IMR-90 (cell line): ENCODE measurements around the gene SATB2. TPM values are rescaled to one million over a fixed set of nuclear protein-coding genes. Genes with fewer than 3 reads are reported as not detected.

Experiments used
- ATAC-seq: fragments of 200-7000 bp; cut with Tn5 transposase; 2 replicates; pipeline ENCODE4 v1.9.1; 2020; ENCODE audit warnings: low read depth, mild to moderate bottlenecking, moderate library complexity
- BruUV-seq: library from RNA; stranded (reverse); fragments of 400-500 nt; replicated peaks from 2 replicates; lab custom pipeline; 2021; lab: Mats Ljungman, UMichigan
- CTCF ChIA-PET: fragments of 300-600 bp; formaldehyde crosslinking; extraction: SDS; loops from one replicate; lab custom pipeline; 2021; ENCODE audit warnings: antibody characterized with exemption; lab: Yijun Ruan, JAX
- POLR2A ChIA-PET: fragments of 300-600 bp; sonication (Branson Sonifier 250); formaldehyde crosslinking; loops from one replicate; lab custom pipeline; 2022; ENCODE audit warnings: antibody characterized with exemption; ENCODE audit not compliant: unreplicated experiment; lab: Charles Lee
- DNase-seq: peaks from one replicate; pipeline ENCODE4 v3.0.0; 2013
- H2AFZ ChIP-seq: replicated peaks from 2 replicates; pipeline ENCODE3; 2013; ENCODE audit warnings: low read length, mild to moderate bottlenecking; ENCODE audit not compliant: poor library complexity
- H2AK5ac ChIP-seq: 2 replicates; pipeline ENCODE4 v1.6.1; 2013; ENCODE audit warnings: low read depth, low read length, inconsistent platforms
- H2AK9ac ChIP-seq: replicated peaks from 2 replicates; pipeline ENCODE3; 2013; ENCODE audit warnings: mild to moderate bottlenecking, low read depth, low read length, moderate library complexity; ENCODE audit not compliant: poor library complexity
- H2BK120ac ChIP-seq: 2 replicates; pipeline ENCODE4 v1.6.1; 2013; ENCODE audit warnings: low read depth, low read length, inconsistent platforms
- H2BK15ac ChIP-seq: 3 replicates; pipeline ENCODE4 v1.6.1; 2013; ENCODE audit warnings: low read depth, low read length, inconsistent platforms
- H2BK20ac ChIP-seq: 2 replicates; pipeline ENCODE4 v1.6.1; 2013; ENCODE audit warnings: low read depth, mild to moderate bottlenecking, inconsistent platforms, low read length, moderate library complexity
- H2BK5ac ChIP-seq: 2 replicates; pipeline ENCODE4 v1.6.1; 2013; ENCODE audit warnings: mild to moderate bottlenecking, low read depth, low read length, inconsistent platforms; ENCODE audit not compliant: poor library complexity, severe bottlenecking
- H3K14ac ChIP-seq: replicated peaks from 2 replicates; pipeline ENCODE4 v1.6.1; 2013; ENCODE audit warnings: low read depth, low read length, inconsistent platforms
- H3K18ac ChIP-seq: 2 replicates; pipeline ENCODE4 v1.6.1; 2013; ENCODE audit warnings: low read depth, low read length, control low read depth
- H3K23ac ChIP-seq: 2 replicates; pipeline ENCODE4 v1.6.1; 2013; ENCODE audit warnings: low read depth, low read length, inconsistent platforms
- H3K27ac ChIP-seq: 2 replicates; pipeline ENCODE4 v1.5.1; 2013; ENCODE audit warnings: mild to moderate bottlenecking, control low read depth, low read length; ENCODE audit not compliant: insufficient read depth
- H3K27me3 ChIP-seq: 2 replicates; pipeline ENCODE4 v1.6.1; 2013; ENCODE audit warnings: low read length; ENCODE audit not compliant: control insufficient read depth, insufficient read depth
- H3K36me3 ChIP-seq: 2 replicates; pipeline ENCODE4 v1.6.1; 2013; ENCODE audit warnings: low read length, mixed read lengths; ENCODE audit not compliant: control insufficient read depth, insufficient read depth
- H3K4ac ChIP-seq: 2 replicates; pipeline ENCODE4 v1.6.1; 2013; ENCODE audit warnings: low read depth, low read length, inconsistent platforms
- H3K4me1 ChIP-seq: 2 replicates; pipeline ENCODE4 v1.6.1; 2013; ENCODE audit warnings: low read length, mixed read lengths; ENCODE audit not compliant: control insufficient read depth, insufficient read depth
- H3K4me2 ChIP-seq: 2 replicates; pipeline ENCODE4 v1.6.1; 2013; ENCODE audit warnings: low read depth, mild to moderate bottlenecking, control low read depth, low read length, moderate library complexity
- H3K4me3 ChIP-seq: 2 replicates; pipeline ENCODE4 v1.5.1; 2013; ENCODE audit warnings: low read depth, mild to moderate bottlenecking, control low read depth, low read length, moderate library complexity; ENCODE audit not compliant: insufficient read depth
- H3K56ac ChIP-seq: 2 replicates; pipeline ENCODE4 v1.6.1; 2013; ENCODE audit warnings: low read length, inconsistent platforms; ENCODE audit not compliant: insufficient read depth; ENCODE audit errors: extremely low read depth
- H3K79me1 ChIP-seq, 2 experiments: 2 replicates each; pipeline ENCODE4 v1.6.1; 2013; ENCODE audit warnings: low read length in 2 of 2, inconsistent platforms in 1 of 2, low read depth in 1 of 2
- H3K9ac ChIP-seq: 2 replicates; pipeline ENCODE4 v1.6.1; 2013; ENCODE audit warnings: low read depth, low read length, control low read depth
- H3K9me1 ChIP-seq: 2 replicates; pipeline ENCODE4 v1.6.1; 2013; ENCODE audit warnings: low read length, inconsistent platforms; ENCODE audit not compliant: insufficient read depth
- H3K9me3 ChIP-seq: 2 replicates; pipeline ENCODE4 v1.6.1; 2013; ENCODE audit warnings: low read length; ENCODE audit not compliant: control insufficient read depth, insufficient read depth
- H4K20me1 ChIP-seq: 2 replicates; pipeline ENCODE4 v1.6.1; 2013; ENCODE audit warnings: low read length, inconsistent platforms; ENCODE audit not compliant: insufficient read depth
- H4K5ac ChIP-seq: 2 replicates; pipeline ENCODE4 v1.6.1; 2013; ENCODE audit warnings: mild to moderate bottlenecking, low read depth, low read length, control low read depth
- H4K8ac ChIP-seq, 2 experiments: 2 replicates each; pipeline ENCODE4 v1.6.1; 2013; ENCODE audit warnings: low read depth in 2 of 2, low read length in 2 of 2, control low read depth in 1 of 2, inconsistent platforms in 1 of 2
- H4K91ac ChIP-seq: 2 replicates; pipeline ENCODE4 v1.6.1; 2013; ENCODE audit warnings: low read depth, low read length, inconsistent platforms; ENCODE audit not compliant: insufficient read depth
- MAFK ChIP-seq: IDR thresholded peaks from 2 replicates; pipeline ENCODE4 v1.6.1; 2012; ENCODE audit warnings: low read depth, low read length, improper control_type of control experiment
- NFE2L2 ChIP-seq: fragments of 150-350 bp; IDR thresholded peaks from 2 replicates; pipeline ENCODE4 v1.6.1; 2016; ENCODE audit warnings: low read depth, mild to moderate bottlenecking, low read length
- WGBS, 2 experiments: methylation state at CpG; one replicate each; pipeline versions ENCODE4 v1.1.5 to v1.1.7; 2013; ENCODE audit warnings: missing lambda C conversion rate in 2 of 2; ENCODE audit not compliant: insufficient read length in 1 of 2; ENCODE audit errors: extremely low coverage in 2 of 2; 5-methylcytosine and 5-hydroxymethylcytosine counted together
- dilution Hi-C: fragments of 300-500 bp; cut with HindIII; formaldehyde crosslinking; loops from one replicate; pipeline ENCODE4 v1.14.3; 2018; ENCODE audit warnings: low sequenced_read_pairs; ENCODE audit not compliant: unreplicated experiment
- in situ Hi-C: fragments of 300-500 bp; cut with MboI; formaldehyde crosslinking; loops from 3 replicates; pipeline ENCODE4 v1.14.3; 2019; ENCODE audit warnings: low sequenced_read_pairs, inconsistent platforms, mixed read lengths
- intact Hi-C: fragments of 100-400 bp; cut with micrococcal nuclease; formaldehyde crosslinking; loops from 2 replicates; pipeline ENCODE4 v1.10.0; 2022
- polyA plus RNA-seq, 3 experiments: library from polyadenylated mRNA; depleted of rRNA; stranded (reverse); fragments of >200 nt; gene quantifications; 2 replicates each; pipeline ENCODE4 v1.2.3, GENCODE V29; 2012; ENCODE audit warnings: low replicate concordance in 1 of 3
- total RNA-seq: library from RNA; depleted of rRNA; stranded (reverse); fragments of >200 nt; gene quantifications from 2 replicates; pipeline ENCODE4 v1.2.3, GENCODE V29; 2012

Gene SATB2
- total and polyA plus RNA-seq, 2 of the 4 experiments (the other 2 are of a cell fraction): 6.2 to 8.4 TPM

DNA sequence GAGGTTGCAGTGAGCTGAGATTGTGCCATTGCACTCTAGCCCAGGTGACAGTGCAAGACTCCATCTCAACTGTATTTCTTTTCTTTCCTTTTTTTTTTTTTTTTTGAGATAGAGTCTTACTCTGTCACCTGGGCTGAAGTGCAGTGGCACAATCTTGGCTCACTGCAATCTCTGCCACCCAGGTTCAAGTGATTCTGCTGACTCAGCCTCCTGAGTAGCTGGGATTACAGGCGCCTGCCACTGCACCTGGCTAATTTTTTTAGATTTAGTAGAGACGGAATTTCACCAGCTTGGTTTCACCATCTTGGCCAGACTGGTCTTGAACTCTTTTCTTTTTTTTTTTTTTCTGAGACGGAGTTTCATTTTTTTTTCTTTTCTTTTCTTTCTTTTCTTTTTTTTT lies 41.3 kb upstream of the SATB2 start:
- WGBS, 2 experiments: no CpG with 5 or more reads among the region's 3 CpGs
- no peaks in the 10 kb centered on the region for H3K79me1 ChIP-seq
- H3K9ac ChIP-seq: no peak overlapping the region
- ChIA-PET CTCF (interaction anchor here (0.6 kb wide), 1 partner anchor 541 kb away, joined by 3 read pairs; no protein-coding TSS in a partner anchor), POLR2A (interaction anchor here (0.7 kb wide), 1 partner anchor 172 kb away, joined by 10 read pairs; no protein-coding TSS in a partner anchor)
- no peaks in the 10 kb centered on the region for H3K27me3 ChIP-seq
- H3K9me3 ChIP-seq: no peaks in the 10 kb centered on the region
- no peak overlapping the region for H2AK5ac ChIP-seq
- dilution Hi-C loops: no loop called here
- H3K4me1 ChIP-seq: no peaks in the 10 kb centered on the region
- no peak overlapping the region for H4K8ac ChIP-seq
- H2BK120ac ChIP-seq: no peak overlapping the region
- H3K23ac ChIP-seq: no peak overlapping the region
- H3K4ac ChIP-seq: no peak overlapping the region
- no peak for DNase-seq
- in situ Hi-C loops: loop anchor here (25.0 kb wide), 2 partner anchors 837 to 1112 kb away; no protein-coding TSS in a partner anchor
- H3K56ac ChIP-seq: no peak overlapping the region
- H4K91ac ChIP-seq: no peak overlapping the region
- no peaks in the 10 kb centered on the region for H4K20me1 ChIP-seq
- H3K4me2 ChIP-seq: no peak overlapping the region
- no peak overlapping the region for H3K18ac ChIP-seq
- no peak overlapping the region for H4K5ac ChIP-seq
- H3K14ac ChIP-seq: no peak overlapping the region
- H2AFZ ChIP-seq: no peak overlapping the region
- H2AK9ac ChIP-seq: no peak overlapping the region
- H3K4me3 ChIP-seq: no peak overlapping the region
- H2BK15ac ChIP-seq: no peak overlapping the region
- TF ChIP-seq NFE2L2: no peak
- peak; percentile 63 for TF ChIP-seq MAFK
- no peaks in the 10 kb centered on the region for H3K36me3 ChIP-seq
- no peak overlapping the region for H2BK5ac ChIP-seq
- BruUV-seq: no TSS peak
- intact Hi-C loops: no loop called here
- no peaks in the 10 kb centered on the region for H3K9me1 ChIP-seq
- no peak for ATAC-seq
- no peak overlapping the region for H2BK20ac ChIP-seq
- no peak overlapping the region for H3K27ac ChIP-seq
